ENCODE measurements around the gene PXMP2.
"Not testable (repeated sequence)": the region's sequence is repeated elsewhere in the genome, so short reads cannot be mapped to it uniquely, and the experiment has no call there.

The PXMP2 gene

DNA sequence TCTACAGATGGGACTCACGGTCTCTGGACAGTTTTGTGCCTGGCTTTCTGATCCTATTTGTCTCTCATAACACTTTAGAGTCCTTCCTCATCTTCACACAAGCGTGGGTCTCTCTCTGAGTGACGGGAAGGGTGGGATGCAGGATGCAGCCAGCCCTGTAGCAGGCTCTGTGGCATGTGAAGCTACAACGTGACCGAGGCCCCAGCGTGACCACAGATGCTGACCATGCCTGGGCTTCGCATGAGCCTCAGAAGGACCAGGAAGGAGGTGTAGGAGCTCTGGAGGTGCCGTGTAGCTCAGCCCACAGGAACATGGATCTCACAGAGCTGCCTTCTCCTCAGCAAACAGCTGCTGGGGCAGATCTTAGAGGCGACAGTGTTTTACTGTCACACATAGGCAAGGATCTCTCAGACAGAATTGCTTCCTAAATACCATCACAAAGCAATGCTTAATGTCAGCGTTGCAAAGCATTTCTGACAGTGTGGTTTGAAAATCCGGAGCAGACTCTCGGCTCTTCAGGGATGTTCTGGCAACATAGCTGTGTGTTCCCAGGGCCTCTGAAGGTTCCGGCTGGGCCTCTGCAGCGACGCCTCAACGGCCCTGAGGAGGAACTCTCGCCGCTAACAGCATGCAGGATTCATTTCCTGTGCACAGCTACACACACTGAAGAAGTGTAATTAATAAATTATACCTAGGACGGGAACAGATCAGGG lies 52.4 kb downstream of the PXMP2 start:
- Mint-ChIP-seq H3K4me3 (no peak overlapping the region), H3K27ac (ENCODE audit: low read depth) (peak overlapping the region; percentile 64), H3K27me3 (no peaks in the 10 kb centered on the region), H3K36me3 (ENCODE audit: insufficient read depth) (peaks cover 70% of the 10 kb centered on the region), H3K4me1 (peaks cover 23% of the 10 kb centered on the region), H3K9me3 (no peaks in the 10 kb centered on the region)
- ATAC-seq (replicated peaks; ENCODE audit: extremely low read depth, poor library complexity, severe bottlenecking): no peak
- DNase-seq (ENCODE audit: low spot score in 2 of 2): no peak

DNA sequence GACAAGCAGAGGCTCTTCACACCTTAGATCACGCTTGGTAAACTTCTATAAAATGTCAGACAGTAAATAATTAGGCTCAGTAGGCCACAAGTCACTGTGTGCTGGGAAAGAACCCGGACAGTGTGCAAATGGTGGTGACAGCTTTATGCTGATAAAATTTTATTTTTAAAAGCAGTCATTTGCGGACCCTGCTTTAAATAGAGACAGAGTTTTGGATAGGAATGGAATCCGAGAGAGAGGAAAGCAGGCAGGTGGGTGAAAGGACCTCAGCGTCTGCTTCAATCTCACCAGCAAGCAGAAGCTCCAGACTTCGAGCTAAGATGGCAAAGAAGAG lies 52.9 kb downstream of the PXMP2 start:
- H3K9me3 Mint-ChIP-seq: no peaks in the 10 kb centered on the region
- peaks cover 23% of the 10 kb centered on the region for H3K4me1 Mint-ChIP-seq
- ATAC-seq (replicated peaks; ENCODE audit: extremely low read depth, poor library complexity, severe bottlenecking) (no peak), DNase-seq (ENCODE audit: low spot score in 2 of 2) (no peak)
- no peaks in the 10 kb centered on the region for H3K27me3 Mint-ChIP-seq
- no peak overlapping the region for H3K4me3 Mint-ChIP-seq
- peak overlapping the region; percentile 64 for H3K27ac Mint-ChIP-seq (ENCODE audit: low read depth)
- H3K36me3 Mint-ChIP-seq (ENCODE audit: insufficient read depth): peaks cover 65% of the 10 kb centered on the region

DNA sequence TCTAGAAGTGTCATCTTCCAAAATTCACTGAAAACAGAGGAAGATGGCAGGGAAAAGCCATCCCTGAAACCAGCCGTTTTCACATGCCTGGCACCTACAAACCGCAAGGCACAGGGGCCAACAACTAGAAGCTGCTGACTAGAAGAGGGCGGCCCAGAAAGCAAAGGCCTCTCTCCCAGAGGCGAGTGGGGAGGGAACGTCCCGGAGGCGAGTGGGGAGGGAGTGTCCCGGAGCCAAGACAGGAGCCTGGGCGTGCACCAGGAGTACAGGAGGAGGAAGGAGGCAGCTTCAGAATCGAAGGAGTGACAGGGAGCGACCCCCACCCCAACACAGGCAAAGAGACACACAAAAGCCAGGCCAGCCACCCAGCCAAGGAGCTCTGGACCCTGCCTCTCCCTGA lies 53.3 kb downstream of the PXMP2 start:
- no peak overlapping the region for H3K4me3 Mint-ChIP-seq
- H3K4me1 Mint-ChIP-seq: peaks cover 23% of the 10 kb centered on the region
- peak overlapping the region; percentile 64 for H3K27ac Mint-ChIP-seq (ENCODE audit: low read depth)
- no peak for DNase-seq (ENCODE audit: low spot score in 2 of 2)
- peaks cover 63% of the 10 kb centered on the region for H3K36me3 Mint-ChIP-seq (ENCODE audit: insufficient read depth)
- no peak for ATAC-seq (replicated peaks; ENCODE audit: extremely low read depth, poor library complexity, severe bottlenecking)
- no peaks in the 10 kb centered on the region for H3K27me3 Mint-ChIP-seq
- no peaks in the 10 kb centered on the region for H3K9me3 Mint-ChIP-seq

DNA sequence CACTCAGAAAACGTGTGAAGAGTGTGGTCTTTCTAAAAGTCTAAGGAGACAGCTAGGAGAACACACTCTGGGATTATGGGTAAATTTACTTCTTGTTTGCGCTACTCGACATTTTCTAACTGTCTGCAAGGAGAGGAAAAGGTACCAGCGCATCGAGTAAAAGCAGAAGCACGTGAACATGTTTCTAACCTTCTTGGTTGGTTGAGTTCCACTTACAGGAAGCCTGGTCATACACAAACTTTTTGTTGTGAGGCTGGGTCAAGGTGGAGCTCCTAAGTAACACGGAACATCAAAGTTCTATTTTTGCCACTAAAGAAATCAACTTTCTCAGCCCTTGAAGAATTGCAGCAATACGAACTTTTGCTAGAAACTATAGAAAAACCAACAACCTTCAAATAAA lies 54.2 kb downstream of the PXMP2 start:
- peaks cover 23% of the 10 kb centered on the region for H3K4me1 Mint-ChIP-seq
- no peaks in the 10 kb centered on the region for H3K9me3 Mint-ChIP-seq
- H3K4me3 Mint-ChIP-seq: no peak overlapping the region
- ATAC-seq (replicated peaks; ENCODE audit: extremely low read depth, poor library complexity, severe bottlenecking) (no peak), DNase-seq (ENCODE audit: low spot score in 2 of 2) (no peak)
- no peak overlapping the region for H3K27ac Mint-ChIP-seq (ENCODE audit: low read depth)
- peaks cover 64% of the 10 kb centered on the region for H3K36me3 Mint-ChIP-seq (ENCODE audit: insufficient read depth)
- no peaks in the 10 kb centered on the region for H3K27me3 Mint-ChIP-seq

DNA sequence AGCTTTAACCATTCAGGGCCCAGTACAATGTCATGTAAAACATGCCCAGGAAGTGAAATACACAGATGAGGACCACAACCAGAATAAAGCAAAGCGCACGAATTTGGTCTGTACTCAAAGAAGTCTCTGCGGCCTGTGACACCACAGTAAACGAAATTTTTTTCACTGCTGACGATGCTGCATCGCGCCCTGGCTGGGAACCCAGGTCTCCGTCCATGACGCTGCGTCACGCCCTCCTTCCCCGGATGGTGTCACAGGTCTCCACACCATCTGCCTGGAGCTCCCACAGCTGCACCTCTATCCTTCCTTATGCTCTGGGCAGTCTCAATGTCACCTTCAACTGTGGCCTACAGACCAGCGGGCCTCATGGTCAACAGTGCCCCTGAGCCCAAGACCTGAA lies 56.4 kb downstream of the PXMP2 start:
- H3K27me3 Mint-ChIP-seq: no peaks in the 10 kb centered on the region
- H3K9me3 Mint-ChIP-seq: no peaks in the 10 kb centered on the region
- ATAC-seq (replicated peaks; ENCODE audit: extremely low read depth, poor library complexity, severe bottlenecking) (no peak), DNase-seq (ENCODE audit: low spot score in 2 of 2) (no peak)
- peaks cover 18% of the 10 kb centered on the region for H3K4me1 Mint-ChIP-seq
- H3K4me3 Mint-ChIP-seq: no peak overlapping the region
- H3K36me3 Mint-ChIP-seq (ENCODE audit: insufficient read depth): peaks cover 58% of the 10 kb centered on the region
- peak overlapping the region; percentile 20 for H3K27ac Mint-ChIP-seq (ENCODE audit: low read depth)

DNA sequence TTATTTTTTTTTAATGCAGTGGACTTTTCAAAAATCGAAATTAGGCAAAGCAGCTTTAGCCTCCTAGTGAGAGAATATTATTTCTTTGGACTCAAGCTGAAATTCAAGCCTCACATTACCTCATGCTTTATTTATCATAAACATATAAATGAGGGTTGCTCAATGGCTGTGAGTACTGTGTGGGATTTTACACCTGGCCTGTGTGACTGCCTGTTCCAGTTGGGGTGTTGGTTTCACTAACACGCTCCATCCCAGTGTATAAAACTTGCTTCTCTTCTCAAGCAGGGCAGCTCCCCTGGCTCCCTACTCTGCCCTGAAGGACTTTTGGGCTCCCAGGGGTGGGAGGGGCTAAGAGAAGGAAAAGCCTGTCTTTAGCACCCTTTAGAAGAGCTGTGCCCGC lies 59.2 kb downstream of the PXMP2 start:
- Mint-ChIP-seq H3K27ac (ENCODE audit: low read depth) (no peak overlapping the region), H3K27me3 (no peaks in the 10 kb centered on the region), H3K4me1 (peaks cover 18% of the 10 kb centered on the region), H3K36me3 (ENCODE audit: insufficient read depth) (peaks cover 56% of the 10 kb centered on the region), H3K4me3 (no peak overlapping the region), H3K9me3 (no peaks in the 10 kb centered on the region)
- no peak for ATAC-seq (replicated peaks; ENCODE audit: extremely low read depth, poor library complexity, severe bottlenecking)
- no peak for DNase-seq (ENCODE audit: low spot score in 2 of 2)

DNA sequence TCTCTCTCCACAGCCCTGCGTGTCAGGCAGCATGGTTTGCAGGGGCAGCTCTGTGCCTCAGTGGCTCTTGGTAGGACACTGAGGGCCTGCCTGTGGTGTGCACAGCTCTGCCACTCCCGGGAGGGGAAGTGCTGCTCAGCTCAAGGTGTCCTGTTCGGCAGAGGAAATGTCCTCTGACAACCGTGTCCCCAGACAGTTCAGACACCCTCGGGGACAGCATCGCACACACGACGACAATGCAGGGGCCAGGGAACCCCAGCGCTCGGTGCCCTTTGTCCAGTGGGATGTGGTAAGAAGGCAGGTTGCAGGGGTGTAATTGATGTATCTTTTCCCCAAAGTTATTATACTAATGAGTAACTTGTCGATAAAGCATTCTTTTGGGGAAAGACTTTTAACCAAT lies 60.0 kb downstream of the PXMP2 start:
- Mint-ChIP-seq H3K36me3 (ENCODE audit: insufficient read depth) (peaks cover 55% of the 10 kb centered on the region), H3K27me3 (no peaks in the 10 kb centered on the region), H3K9me3 (no peaks in the 10 kb centered on the region), H3K4me3 (no peak overlapping the region), H3K27ac (ENCODE audit: low read depth) (peak overlapping the region; percentile 57), H3K4me1 (peaks cover 17% of the 10 kb centered on the region)
- ATAC-seq (replicated peaks; ENCODE audit: extremely low read depth, poor library complexity, severe bottlenecking): no peak
- DNase-seq (ENCODE audit: low spot score in 2 of 2): no peak

DNA sequence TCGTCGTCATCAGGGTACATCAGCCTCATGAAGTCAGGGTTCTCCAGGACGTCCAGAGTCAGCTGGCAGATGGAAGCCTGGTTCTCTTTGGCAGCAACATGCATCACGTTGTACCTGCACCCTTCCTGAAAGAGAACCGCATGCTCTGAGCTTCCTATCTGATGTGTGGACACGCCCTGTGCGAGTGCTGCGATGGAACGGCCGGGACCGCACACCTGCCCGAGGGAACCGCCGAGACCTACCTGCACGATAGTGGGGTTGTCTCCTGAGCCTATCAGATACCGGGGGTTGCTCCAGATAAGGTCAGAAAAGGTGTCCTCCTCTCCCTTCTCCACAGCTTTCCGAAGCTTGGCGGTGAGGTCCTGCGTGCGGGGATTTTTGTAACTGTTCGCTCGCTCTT lies 60.5 kb downstream of the PXMP2 start:
- Mint-ChIP-seq H3K4me3 (no peak overlapping the region), H3K9me3 (no peaks in the 10 kb centered on the region), H3K27ac (ENCODE audit: low read depth) (no peak overlapping the region), H3K36me3 (ENCODE audit: insufficient read depth) (peaks cover 56% of the 10 kb centered on the region), H3K4me1 (peaks cover 12% of the 10 kb centered on the region), H3K27me3 (no peaks in the 10 kb centered on the region)
- no peak for DNase-seq (ENCODE audit: low spot score in 2 of 2)
- no peak for ATAC-seq (replicated peaks; ENCODE audit: extremely low read depth, poor library complexity, severe bottlenecking)

DNA sequence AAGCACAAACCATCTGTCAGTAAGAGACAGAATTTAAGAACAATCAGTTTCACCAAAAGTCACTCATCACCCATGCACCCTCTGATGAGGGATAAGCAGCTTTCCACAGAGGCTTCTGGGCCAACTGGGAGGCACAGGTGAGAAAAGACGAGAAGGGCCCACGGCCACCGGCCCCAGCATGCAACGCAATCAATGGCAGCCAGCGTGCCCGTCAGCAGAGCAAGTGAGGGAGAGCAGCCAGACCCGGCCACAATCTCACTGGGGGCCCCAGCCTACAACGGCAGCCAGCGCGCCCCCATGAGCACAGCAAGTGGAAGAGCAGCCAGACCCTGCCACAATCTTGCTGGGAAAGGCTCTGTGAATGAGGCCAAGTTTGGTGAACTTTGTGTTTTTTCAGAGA lies 60.9 kb downstream of the PXMP2 start:
- ATAC-seq (replicated peaks; ENCODE audit: extremely low read depth, poor library complexity, severe bottlenecking): no peak
- Mint-ChIP-seq H3K9me3 (no peaks in the 10 kb centered on the region), H3K27me3 (no peaks in the 10 kb centered on the region), H3K4me1 (peaks cover 8% of the 10 kb centered on the region), H3K27ac (ENCODE audit: low read depth) (no peak overlapping the region), H3K36me3 (ENCODE audit: insufficient read depth) (peaks cover 57% of the 10 kb centered on the region), H3K4me3 (no peak overlapping the region)
- no peak for DNase-seq (ENCODE audit: low spot score in 2 of 2)

DNA sequence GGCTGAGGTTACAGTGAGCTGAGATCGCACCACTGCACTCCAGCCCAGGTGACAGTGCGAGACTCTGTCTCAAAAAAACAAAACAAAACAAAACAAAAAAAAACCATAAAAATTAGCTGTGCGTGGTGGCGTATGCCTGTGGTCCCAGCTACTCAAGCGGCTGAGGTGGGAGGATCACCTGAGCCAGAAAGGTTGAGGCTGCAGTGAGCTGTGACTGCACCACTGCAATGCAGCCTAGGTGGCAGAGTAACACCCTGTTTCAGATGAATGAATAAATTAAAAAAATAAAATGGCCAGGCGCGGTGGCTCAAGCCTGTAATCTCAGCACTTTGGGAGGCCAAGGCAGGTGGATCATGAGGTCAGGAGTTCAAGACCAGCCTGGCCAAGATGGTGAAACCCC lies 66.3 kb downstream of the PXMP2 start:
- H3K27me3 Mint-ChIP-seq; ATAC-seq (replicated peaks; ENCODE audit: extremely low read depth, poor library complexity, severe bottlenecking); DNase-seq (ENCODE audit: low spot score in 2 of 2); H3K4me3 Mint-ChIP-seq; H3K4me1 Mint-ChIP-seq; H3K27ac Mint-ChIP-seq (ENCODE audit: low read depth); H3K9me3 Mint-ChIP-seq: not testable (repeated sequence)
- peaks cover 58% of the 10 kb centered on the region for H3K36me3 Mint-ChIP-seq (ENCODE audit: insufficient read depth)

DNA sequence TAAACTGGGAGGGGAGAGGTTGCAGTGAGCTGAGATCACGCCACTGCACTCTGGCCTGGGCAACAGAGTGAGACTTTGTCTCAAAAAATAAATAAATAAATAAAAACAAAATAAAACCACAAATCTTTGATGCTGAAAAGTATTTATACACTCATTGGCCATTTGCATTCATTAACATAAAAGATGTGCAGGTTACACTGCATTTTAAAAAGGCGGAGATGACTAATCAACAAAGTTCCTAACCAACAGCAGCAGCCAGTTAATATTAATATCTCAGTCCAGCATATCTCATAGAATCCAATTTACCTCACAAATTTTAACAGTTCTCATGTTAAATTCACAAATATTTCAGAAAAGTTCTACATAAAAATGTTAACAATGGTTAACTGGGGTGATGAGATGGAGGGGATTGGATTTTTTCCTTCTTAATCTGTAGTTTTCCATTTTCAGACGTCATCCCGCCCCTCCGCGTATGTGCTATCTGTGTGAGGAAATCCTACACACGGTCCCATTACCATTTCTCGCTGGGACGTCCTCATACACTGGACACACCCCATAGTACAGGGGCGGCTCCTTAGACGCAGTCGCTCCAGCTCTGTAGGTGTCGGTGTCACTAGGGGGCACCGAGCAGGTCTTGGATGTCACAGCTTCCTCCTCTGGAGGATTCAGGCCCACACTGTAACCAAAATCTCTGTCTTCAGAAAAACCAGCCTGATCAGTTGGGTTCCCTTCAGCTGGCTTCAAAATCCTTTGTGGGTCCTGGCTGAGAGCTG lies 67.0 kb downstream of the PXMP2 start:
- no peaks in the 10 kb centered on the region for H3K9me3 Mint-ChIP-seq
- DNase-seq (ENCODE audit: low spot score in 2 of 2) (no peak), ATAC-seq (replicated peaks; ENCODE audit: extremely low read depth, poor library complexity, severe bottlenecking) (no peak)
- H3K27ac Mint-ChIP-seq (ENCODE audit: low read depth): no peak overlapping the region
- H3K27me3 Mint-ChIP-seq: no peaks in the 10 kb centered on the region
- no peak overlapping the region for H3K4me3 Mint-ChIP-seq
- H3K4me1 Mint-ChIP-seq: no peaks in the 10 kb centered on the region
- H3K36me3 Mint-ChIP-seq (ENCODE audit: insufficient read depth): peaks cover 53% of the 10 kb centered on the region
